Right lobe of liver (tissue), 6 donors: Measurements from ENCODE around the gene CD276. TPM values are rescaled to one million over a fixed set of nuclear protein-coding genes. Genes with fewer than 3 reads are reported as not detected.

Source experiments
- ATAC-seq, 4 donors: fragments of 200-7000 bp; cut with Tn5 transposase; one replicate each; pipeline ENCODE4 v1.9.1; 2020; ENCODE audit warnings: mild to moderate bottlenecking in 4 of 4, moderate library complexity in 4 of 4
- DNase-seq, 3 donors: peaks; one replicate each; pipeline ENCODE4 v3.0.0-alpha.2; 2020
- H3K27ac ChIP-seq, 3 donors: fragments of 200-600 bp; one replicate each; pipeline ENCODE4 v1.8.0; 2022
- H3K27me3 ChIP-seq, 2 donors: fragments of 200-600 bp; one replicate each; pipeline ENCODE4 v1.8.0; 2022
- H3K36me3 ChIP-seq, 4 donors: fragments of 200-600 bp; sonication (generic) in 1 of 4; one replicate each; pipeline versions ENCODE4 v1.5.1 to v1.8.0; 2017 to 2022; ENCODE audit warnings: control low read depth in 1 of 4
- H3K4me1 ChIP-seq, 4 donors: fragments of 200-600 bp; sonication (generic) in 1 of 4; one replicate each; pipeline versions ENCODE4 v1.5.1 to v1.8.0; 2017 to 2022; ENCODE audit warnings: control low read depth in 1 of 4
- H3K4me3 ChIP-seq, 3 donors: fragments of 200-600 bp; one replicate each; pipeline ENCODE4 v1.8.0; 2022
- H3K9me3 ChIP-seq, 4 donors: fragments of 200-600 bp; sonication (generic) in 1 of 4; one replicate each; pipeline versions ENCODE4 v1.5.1 to v1.8.0; 2017 to 2022; ENCODE audit warnings: control low read depth in 1 of 4
- CTCF ChIP-seq, 4 donors: fragments of 200-600 bp in 3 of 4; fragments of 450-650 bp in 1 of 4; IDR thresholded peaks; one replicate each; pipeline versions ENCODE4 v1.5.1 to v1.8.0; 2016 to 2022; ENCODE audit warnings: antibody characterized with exemption in 4 of 4, mild to moderate bottlenecking in 2 of 4
- POLR2A ChIP-seq: fragments of 450-650 bp; IDR thresholded peaks from one replicate; pipeline ENCODE4 v1.6.1; 2017; ENCODE audit warnings: antibody characterized with exemption, mild to moderate bottlenecking
- WGBS: methylation state at CpG from one replicate; pipeline ENCODE4 v1.1.6; 2018; ENCODE audit warnings: low coverage, low lambda C conversion rate; ENCODE audit not compliant: insufficient coverage; ENCODE audit errors: missing lambda C conversion rate; 5-methylcytosine and 5-hydroxymethylcytosine counted together
- intact Hi-C, 2 donors: fragments of 100-400 bp; cut with DNase I; formaldehyde crosslinking; loops; one replicate each; pipeline versions ENCODE4 v1.11.2 to v1.14.1; 2022
- total RNA-seq, 6 experiments: library from RNA; depleted of rRNA in 2 of 6; stranded (reverse); fragments of >200 nt in 2 of 6; fragmentation: NEBNext Ultra II Directional in 3 of 6; extraction: Animal tissue kit (Norgen Biotek cat#: 25700) in 3 of 6; gene quantifications; one replicate each; pipeline versions ENCODE4 v1.1.0 to v1.2.4, GENCODE V29; 2016 to 2023
- donor health status: DM: no; HTN: yes; CAD: no.
- donor health status: DM: no; HTN: no; CAD: no.
- donor health status: DM: no; HTN: no; CAD: no.
- donor health status: DM: no; HTN: yes; CAD: no.
- donor health status: DM: no; HTN: yes; CAD: no.

The CD276 gene
- total RNA-seq, 6 experiments from 2014 or later: 18.8 to 56.5 (median 23.8) TPM

DNA sequence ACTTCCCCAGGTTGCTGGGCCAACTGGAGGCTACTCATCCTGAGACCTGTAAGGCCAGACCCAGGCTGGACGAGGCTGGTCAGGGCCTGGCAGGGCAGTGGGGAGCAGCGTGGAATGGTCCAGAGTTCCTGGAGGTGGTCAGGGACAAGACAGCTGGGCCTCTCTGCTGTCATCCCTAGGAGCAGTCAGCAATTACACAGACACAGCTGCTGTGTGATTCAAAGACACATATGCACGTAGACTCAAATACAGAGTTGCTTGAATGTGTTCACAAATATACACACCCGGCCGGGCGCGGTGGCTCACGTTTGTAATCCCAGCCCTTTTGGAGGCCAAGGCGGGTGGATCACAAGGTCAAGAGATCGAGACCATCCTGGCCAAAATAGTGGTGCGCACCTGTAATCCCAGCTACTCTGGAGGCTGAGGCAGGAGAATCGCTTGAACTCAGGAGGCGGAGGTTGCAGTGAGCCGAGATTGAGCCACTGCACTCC lies 1.5 kb upstream of the CD276 start:
- TF ChIP-seq POLR2A: no peak
- no peak for TF ChIP-seq CTCF (IDR thresholded peaks at IDR 0.05)
- intact Hi-C loops: no loop called here
- no peak for DNase-seq
- Histone ChIP-seq H3K9me3 (no peaks in the 10 kb centered on the region), H3K27me3 (no peaks in the 10 kb centered on the region), H3K36me3 (no peaks in the 10 kb centered on the region), H3K27ac (no peak overlapping the region), H3K4me3 (no peak overlapping the region), H3K4me1 (peaks cover 0 to 7% (median 0%) of the 10 kb centered on the region in 4 donors)
- 76% methylated on average over 6 of the region's 14 CpGs for WGBS
- ATAC-seq: no peak

DNA sequence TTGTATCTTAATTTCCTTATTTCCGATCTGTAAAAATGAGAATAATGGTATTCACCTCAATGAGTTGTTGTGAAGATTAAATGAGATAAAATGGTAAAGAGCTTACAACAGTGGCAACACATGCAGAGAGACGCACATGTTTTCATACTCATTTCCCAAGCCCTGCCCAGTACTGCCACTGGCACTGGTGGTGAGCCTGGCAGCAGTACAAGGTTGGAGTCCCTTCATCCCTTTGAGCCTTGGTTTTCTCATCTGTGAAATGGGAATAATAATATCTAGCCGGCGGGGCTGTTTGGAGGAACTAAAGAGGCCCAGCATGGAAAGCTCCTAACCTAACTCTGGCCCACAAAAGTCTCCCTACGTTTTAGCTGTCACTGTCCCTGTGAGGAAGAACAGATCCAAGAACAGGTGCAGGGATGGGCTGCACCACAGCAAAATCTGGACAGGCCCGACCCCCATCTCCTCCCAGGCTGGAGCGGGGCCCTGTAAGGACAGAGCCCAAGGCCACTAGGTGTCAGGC lies 866 bp upstream of the CD276 start:
- TF ChIP-seq POLR2A (no peak), CTCF (IDR thresholded peaks at IDR 0.05) (peak in 3 of 4 donors; percentile 34 to 37 (median 36))
- H3K36me3 ChIP-seq: no peaks in the 10 kb centered on the region
- no peak for DNase-seq
- ATAC-seq: no peak
- H3K27ac ChIP-seq: peak overlapping the region in 1 of 3 donors; percentile 53
- WGBS: 72% methylated on average over 3 of the region's 7 CpGs
- peaks cover 0 to 7% (median 0%) of the 10 kb centered on the region in 4 donors for H3K4me1 ChIP-seq
- H3K9me3 ChIP-seq: no peaks in the 10 kb centered on the region
- H3K27me3 ChIP-seq: no peaks in the 10 kb centered on the region
- intact Hi-C loops: no loop called here
- peak overlapping the region in 2 of 3 donors; percentile 80 to 81 for H3K4me3 ChIP-seq

- no peak for TF ChIP-seq POLR2A
- TF ChIP-seq CTCF (IDR thresholded peaks at IDR 0.05): no peak
- ATAC-seq (peak in 3 of 4 donors; percentile 2 to 30 (median 16)), DNase-seq (peak in 1 of 3 donors; percentile 47)
- WGBS: 6% methylated on average over 37 of the region's 52 CpGs
- Histone ChIP-seq H3K27me3 (no peaks in the 10 kb centered on the region), H3K36me3 (no peaks in the 10 kb centered on the region), H3K4me3 (peak overlapping the region; percentile 65 to 81 (median 80)), H3K27ac (peak overlapping the region in 2 of 3 donors; percentile 53 to 77), H3K4me1 (peaks cover 0 to 7% (median 0%) of the 10 kb centered on the region in 4 donors), H3K9me3 (no peaks in the 10 kb centered on the region)
- intact Hi-C loops: no loop called here
Observed at GRCh38 chr15:73684581-73685455, 635 bp downstream of the CD276 start.

GRCh38 chr15:73685981-73686380 lies 1.8 kb downstream of the CD276 start:
- Histone ChIP-seq H3K4me1 (peaks cover 0 to 7% (median 0%) of the 10 kb centered on the region in 4 donors), H3K36me3 (no peaks in the 10 kb centered on the region), H3K4me3 (no peak overlapping the region), H3K27ac (no peak overlapping the region), H3K9me3 (no peaks in the 10 kb centered on the region), H3K27me3 (no peaks in the 10 kb centered on the region)
- intact Hi-C loops: no loop called here
- ATAC-seq (no peak), DNase-seq (no peak)
- 100% methylated on average over 3 of the region's 6 CpGs for WGBS
- no peak for TF ChIP-seq CTCF (IDR thresholded peaks at IDR 0.05)
- TF ChIP-seq POLR2A: no peak
